ENCODE results near the gene HDAC4.

Gene HDAC4

GRCh38 chr2:239164335-239164871 lies 236.4 kb downstream of the HDAC4 start:
- no peak for DNase-seq
- Mint-ChIP-seq H3K4me1 (ENCODE audit: low read depth in 2 of 2) (peaks cover 18 to 20% of the 10 kb centered on the region in 2 donors), H3K9me3 (peaks cover 5 to 6% of the 10 kb centered on the region in 2 donors), H3K27me3 (no peaks in the 10 kb centered on the region), H3K4me3 (peak overlapping the region in 1 of 2 donors; percentile 59), H3K36me3 (ENCODE audit: insufficient read depth) (peaks cover 23% of the 10 kb centered on the region), H3K27ac (peak overlapping the region; percentile 16 to 68)
- ATAC-seq (replicated peaks): peak; percentile 90

GRCh38 chr2:239163688-239164334 lies 237.0 kb downstream of the HDAC4 start:
- ATAC-seq (replicated peaks): no peak
- no peak for DNase-seq
- Mint-ChIP-seq H3K4me3 (peak overlapping the region in 1 of 2 donors; percentile 59), H3K4me1 (ENCODE audit: low read depth in 2 of 2) (peaks cover 18 to 23% of the 10 kb centered on the region in 2 donors), H3K36me3 (ENCODE audit: insufficient read depth) (peaks cover 23% of the 10 kb centered on the region), H3K27me3 (no peaks in the 10 kb centered on the region), H3K9me3 (peaks cover 8 to 11% of the 10 kb centered on the region in 2 donors), H3K27ac (peak overlapping the region; percentile 16 to 68)

DNA sequence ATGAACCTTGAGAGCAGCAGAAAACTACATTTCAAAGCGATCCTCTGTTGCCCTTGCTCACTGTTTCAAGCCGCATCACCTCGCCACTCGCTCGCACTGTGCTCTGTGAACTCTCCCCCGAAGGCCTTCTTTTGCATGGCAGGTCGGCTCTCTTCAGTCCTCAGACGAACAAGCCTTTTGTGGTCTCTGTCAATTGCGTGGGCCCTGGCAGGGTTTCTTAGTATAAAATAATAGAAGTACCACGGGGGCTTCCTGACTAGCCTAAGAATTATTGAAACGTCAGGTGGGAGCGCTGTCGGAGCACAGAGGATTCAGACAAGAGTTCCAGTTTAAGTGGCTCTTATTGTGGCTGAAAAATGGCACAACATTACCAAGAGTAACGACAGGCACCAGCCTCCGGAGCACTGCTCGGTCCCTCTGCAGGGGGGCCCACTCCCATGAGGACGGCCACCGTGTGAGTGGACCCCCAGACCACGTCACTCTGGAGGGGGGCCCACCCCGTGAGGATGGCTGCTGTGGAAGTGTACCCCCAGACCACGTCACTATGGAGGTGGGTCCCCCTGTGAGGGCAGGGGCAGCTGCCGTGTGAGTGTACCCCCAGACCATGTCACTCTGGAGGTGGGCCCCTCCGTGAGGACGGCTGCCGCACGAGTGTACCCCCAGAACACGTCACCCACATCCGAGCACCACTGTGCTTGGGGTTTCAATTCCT lies 237.7 kb downstream of the HDAC4 start:
- ATAC-seq (replicated peaks) (no peak), DNase-seq (no peak)
- H3K4me3 Mint-ChIP-seq: no peak overlapping the region
- no peaks in the 10 kb centered on the region for H3K27me3 Mint-ChIP-seq
- H3K27ac Mint-ChIP-seq: peak overlapping the region; percentile 16 to 68
- peaks cover 18 to 25% of the 10 kb centered on the region in 2 donors for H3K4me1 Mint-ChIP-seq (ENCODE audit: low read depth in 2 of 2)
- H3K36me3 Mint-ChIP-seq (ENCODE audit: insufficient read depth): peaks cover 20% of the 10 kb centered on the region
- peaks cover 9 to 11% of the 10 kb centered on the region in 2 donors for H3K9me3 Mint-ChIP-seq

GRCh38 chr2:239162141-239162821 lies 238.5 kb downstream of the HDAC4 start:
- Mint-ChIP-seq H3K4me3 (no peak overlapping the region), H3K4me1 (ENCODE audit: low read depth in 2 of 2) (peaks cover 18 to 25% of the 10 kb centered on the region in 2 donors), H3K36me3 (ENCODE audit: insufficient read depth) (peaks cover 20% of the 10 kb centered on the region), H3K27ac (peak overlapping the region; percentile 68 to 78), H3K27me3 (no peaks in the 10 kb centered on the region), H3K9me3 (peaks cover 9 to 11% of the 10 kb centered on the region in 2 donors)
- DNase-seq: no peak
- no peak for ATAC-seq (replicated peaks)

- no peak overlapping the region for H3K4me3 Mint-ChIP-seq
- DNase-seq: no peak
- no peak for ATAC-seq (replicated peaks)
- peaks cover 20% of the 10 kb centered on the region for H3K36me3 Mint-ChIP-seq (ENCODE audit: insufficient read depth)
- H3K9me3 Mint-ChIP-seq: peaks cover 9 to 11% of the 10 kb centered on the region in 2 donors
- no peaks in the 10 kb centered on the region for H3K27me3 Mint-ChIP-seq
- peak overlapping the region; percentile 38 to 78 for H3K27ac Mint-ChIP-seq
- H3K4me1 Mint-ChIP-seq (ENCODE audit: low read depth in 2 of 2): peaks cover 18 to 25% of the 10 kb centered on the region in 2 donors
Measured at GRCh38 chr2:239161711-239162140, 239.1 kb downstream of the HDAC4 start.

GRCh38 chr2:239160226-239161143 lies 240.3 kb downstream of the HDAC4 start:
- DNase-seq: no peak
- Mint-ChIP-seq H3K4me3 (no peak overlapping the region), H3K36me3 (ENCODE audit: insufficient read depth) (peaks cover 24% of the 10 kb centered on the region), H3K27me3 (no peaks in the 10 kb centered on the region), H3K9me3 (peaks cover 9 to 11% of the 10 kb centered on the region in 2 donors), H3K4me1 (ENCODE audit: low read depth in 2 of 2) (peaks cover 17 to 25% of the 10 kb centered on the region in 2 donors), H3K27ac (peak overlapping the region; percentile 71 to 94)
- ATAC-seq (replicated peaks): no peak

- ATAC-seq (replicated peaks): no peak
- no peak for DNase-seq
Measured at GRCh38 chr2:239159476-239159911, 241.3 kb downstream of the HDAC4 start.

GRCh38 chr2:239158641-239159475 lies 242.0 kb downstream of the HDAC4 start:
- no peak for ATAC-seq (replicated peaks)
- no peaks in the 10 kb centered on the region for H3K27me3 Mint-ChIP-seq
- H3K4me3 Mint-ChIP-seq: no peak overlapping the region
- peaks cover 27% of the 10 kb centered on the region for H3K36me3 Mint-ChIP-seq (ENCODE audit: insufficient read depth)
- no peak for DNase-seq
- peak overlapping the region; percentile 66 to 94 for H3K27ac Mint-ChIP-seq
- H3K9me3 Mint-ChIP-seq: peaks cover 9 to 11% of the 10 kb centered on the region in 2 donors
- H3K4me1 Mint-ChIP-seq (ENCODE audit: low read depth in 2 of 2): peaks cover 7 to 15% of the 10 kb centered on the region in 2 donors

More at GRCh38 chr2:239159476-239159911, 241.3 kb downstream of the HDAC4 start:
- peak overlapping the region in 1 of 2 donors; percentile 22 for H3K4me3 Mint-ChIP-seq
- peaks cover 12 to 18% of the 10 kb centered on the region in 2 donors for H3K4me1 Mint-ChIP-seq (ENCODE audit: low read depth in 2 of 2)
- H3K36me3 Mint-ChIP-seq (ENCODE audit: insufficient read depth): peaks cover 26% of the 10 kb centered on the region
- H3K9me3 Mint-ChIP-seq: peaks cover 9 to 11% of the 10 kb centered on the region in 2 donors
- H3K27me3 Mint-ChIP-seq: no peaks in the 10 kb centered on the region
- H3K27ac Mint-ChIP-seq: peak overlapping the region; percentile 66 to 94

GRCh38 chr2:239157771-239158170 lies 243.0 kb downstream of the HDAC4 start:
- Mint-ChIP-seq H3K9me3 (peaks cover 9 to 11% of the 10 kb centered on the region in 2 donors), H3K4me1 (ENCODE audit: low read depth in 2 of 2) (peaks cover 7 to 16% of the 10 kb centered on the region in 2 donors), H3K4me3 (no peak overlapping the region), H3K27me3 (no peaks in the 10 kb centered on the region), H3K27ac (no peak overlapping the region), H3K36me3 (ENCODE audit: insufficient read depth) (peaks cover 29% of the 10 kb centered on the region)
- no peak for ATAC-seq (replicated peaks)
- no peak for DNase-seq

DNA sequence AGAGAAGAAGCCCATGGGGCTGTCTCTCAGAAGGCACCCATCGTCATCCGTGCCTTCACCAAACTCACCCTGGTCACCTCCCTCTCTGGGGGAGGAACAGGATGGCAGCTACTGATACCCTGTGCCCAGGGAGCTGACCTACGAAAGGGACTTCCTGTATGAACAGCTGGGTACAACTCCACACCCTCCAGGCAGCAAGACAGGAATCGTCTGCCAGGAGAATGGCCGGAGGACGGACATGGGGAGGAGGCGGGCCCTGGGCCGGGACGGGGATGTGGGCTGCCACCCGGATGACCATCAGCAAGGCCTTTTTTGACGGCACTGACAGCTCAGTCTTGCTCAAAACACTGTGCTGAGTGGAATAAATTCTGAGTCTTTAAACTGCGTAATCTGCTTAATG lies 243.6 kb downstream of the HDAC4 start:
- H3K27me3 Mint-ChIP-seq: no peaks in the 10 kb centered on the region
- peaks cover 9 to 11% of the 10 kb centered on the region in 2 donors for H3K9me3 Mint-ChIP-seq
- no peak overlapping the region for H3K27ac Mint-ChIP-seq
- no peak for DNase-seq
- H3K4me1 Mint-ChIP-seq (ENCODE audit: low read depth in 2 of 2): peaks cover 9 to 20% of the 10 kb centered on the region in 2 donors
- peaks cover 29% of the 10 kb centered on the region for H3K36me3 Mint-ChIP-seq (ENCODE audit: insufficient read depth)
- H3K4me3 Mint-ChIP-seq: no peak overlapping the region
- ATAC-seq (replicated peaks): no peak

GRCh38 chr2:239156516-239157265 lies 244.1 kb downstream of the HDAC4 start:
- Mint-ChIP-seq H3K36me3 (ENCODE audit: insufficient read depth) (peaks cover 25% of the 10 kb centered on the region), H3K9me3 (peaks cover 9 to 11% of the 10 kb centered on the region in 2 donors), H3K4me3 (no peak overlapping the region)

More at GRCh38 chr2:239156516-239157265, 244.1 kb downstream of the HDAC4 start:
- DNase-seq: no peak
- no peak for ATAC-seq (replicated peaks)
- H3K27me3 Mint-ChIP-seq: no peaks in the 10 kb centered on the region
- H3K4me1 Mint-ChIP-seq (ENCODE audit: low read depth in 2 of 2): peaks cover 11 to 20% of the 10 kb centered on the region in 2 donors
- peak overlapping the region in 1 of 2 donors; percentile 80 for H3K27ac Mint-ChIP-seq
